Measurements from ENCODE around the gene LRRC36. TPM values are rescaled to one million over a fixed set of nuclear protein-coding genes. Genes with fewer than 3 reads are reported as not detected.
A peak's percentile ranks its signal among the peaks of the same experiment; 100 is the strongest.

LRRC36 gene
- total and polyA plus RNA-seq, 2 of the 13 experiments (the other 11 are each of a cell fraction or from before 2014, with no cell fraction given), result 0.12 to 0.15 TPM

DNA sequence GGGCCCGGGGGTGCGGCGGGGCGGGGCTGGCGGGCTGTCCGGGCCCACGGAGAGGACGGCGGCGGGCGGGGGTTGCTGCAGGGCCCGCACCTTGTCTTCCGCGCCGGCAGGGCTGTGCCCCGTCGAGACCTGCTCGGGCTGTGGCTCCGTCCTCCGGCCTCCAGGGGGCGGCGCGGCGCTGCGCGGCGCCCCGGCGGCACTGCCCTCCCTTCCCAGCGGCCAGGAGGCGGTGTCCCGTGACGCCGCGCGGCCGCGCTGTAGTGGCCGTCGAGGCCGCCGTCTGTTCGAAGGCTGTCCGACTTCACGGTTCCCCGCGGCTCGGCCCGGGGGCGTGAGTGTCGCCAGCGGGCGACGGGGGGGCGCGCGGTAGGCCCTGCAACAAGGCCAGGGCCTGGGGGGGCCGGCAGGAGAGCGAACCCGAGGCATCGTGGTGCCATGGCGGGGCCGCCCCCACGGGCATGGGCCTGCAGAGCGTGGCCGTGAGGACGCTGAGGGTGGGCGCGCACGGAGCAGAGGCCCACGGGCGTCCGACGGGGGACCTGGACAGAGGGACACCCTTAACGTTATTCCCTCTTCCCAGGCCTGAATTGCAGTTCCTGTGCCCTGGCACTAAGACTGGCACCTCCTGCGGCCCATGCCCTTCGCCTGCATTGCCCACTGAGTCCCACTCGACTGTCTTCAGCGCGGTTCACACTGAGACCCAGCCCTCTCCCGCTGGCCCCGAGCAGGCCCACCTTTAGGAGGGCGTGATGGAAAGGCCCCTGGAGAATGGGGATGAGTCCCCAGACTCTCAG lies 47.1 kb upstream of the LRRC36 start, which contains the start of gene PLEKHG4 (continued):
- peak; percentile 66; the same call in 1 of the 2 replicates for TF ChIP-seq ZNF607 (CRISPR knock-in tag; IDR thresholded peaks at IDR 0.05; ENCODE audit: borderline replicate concordance)
- TF ChIP-seq ZNF770 (CRISPR knock-in tag; IDR thresholded peaks at IDR 0.05), result peak; percentile 73
- TF ChIP-seq, protein P1, sequence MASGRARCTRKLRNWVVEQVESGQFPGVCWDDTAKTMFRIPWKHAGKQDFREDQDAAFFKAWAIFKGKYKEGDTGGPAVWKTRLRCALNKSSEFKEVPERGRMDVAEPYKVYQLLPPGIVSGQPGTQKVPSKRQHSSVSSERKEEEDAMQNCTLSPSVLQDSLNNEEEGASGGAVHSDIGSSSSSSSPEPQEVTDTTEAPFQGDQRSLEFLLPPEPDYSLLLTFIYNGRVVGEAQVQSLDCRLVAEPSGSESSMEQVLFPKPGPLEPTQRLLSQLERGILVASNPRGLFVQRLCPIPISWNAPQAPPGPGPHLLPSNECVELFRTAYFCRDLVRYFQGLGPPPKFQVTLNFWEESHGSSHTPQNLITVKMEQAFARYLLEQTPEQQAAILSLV (CRISPR knock-in tag; IDR thresholded peaks at IDR 0.05; ENCODE audit: borderline replicate concordance), result peak; percentile 63; the same call in 1 of the 2 replicates
- TF ChIP-seq, protein P2, sequence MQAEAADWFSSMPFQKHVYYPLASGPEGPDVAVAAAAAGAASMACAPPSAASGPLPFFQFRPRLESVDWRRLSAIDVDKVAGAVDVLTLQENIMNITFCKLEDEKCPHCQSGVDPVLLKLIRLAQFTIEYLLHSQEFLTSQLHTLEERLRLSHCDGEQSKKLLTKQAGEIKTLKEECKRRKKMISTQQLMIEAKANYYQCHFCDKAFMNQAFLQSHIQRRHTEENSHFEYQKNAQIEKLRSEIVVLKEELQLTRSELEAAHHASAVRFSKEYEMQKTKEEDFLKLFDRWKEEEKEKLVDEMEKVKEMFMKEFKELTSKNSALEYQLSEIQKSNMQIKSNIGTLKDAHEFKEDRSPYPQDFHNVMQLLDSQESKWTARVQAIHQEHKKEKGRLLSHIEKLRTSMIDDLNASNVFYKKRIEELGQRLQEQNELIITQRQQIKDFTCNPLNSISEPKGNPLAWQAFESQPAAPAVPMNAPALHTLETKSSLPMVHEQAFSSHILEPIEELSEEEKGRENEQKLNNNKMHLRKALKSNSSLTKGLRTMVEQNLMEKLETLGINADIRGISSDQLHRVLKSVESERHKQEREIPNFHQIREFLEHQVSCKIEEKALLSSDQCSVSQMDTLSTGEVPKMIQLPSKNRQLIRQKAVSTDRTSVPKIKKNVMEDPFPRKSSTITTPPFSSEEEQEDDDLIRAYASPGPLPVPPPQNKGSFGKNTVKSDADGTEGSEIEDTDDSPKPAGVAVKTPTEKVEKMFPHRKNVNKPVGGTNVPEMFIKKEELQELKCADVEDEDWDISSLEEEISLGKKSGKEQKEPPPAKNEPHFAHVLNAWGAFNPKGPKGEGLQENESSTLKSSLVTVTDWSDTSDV (CRISPR knock-in tag; IDR thresholded peaks at IDR 0.05), result no peak; the same call in 1 of the 2 replicates
- TF ChIP-seq ZNF674 (CRISPR knock-in tag; IDR thresholded peaks at IDR 0.05; ENCODE audit: low read depth), result peak; percentile 61; the same call in 1 of the 2 replicates
- peak; percentile 76 for TF ChIP-seq MXD4 (CRISPR knock-in tag; IDR thresholded peaks at IDR 0.05)
- peak; percentile 96; the same call in 1 of the 2 replicates for TF ChIP-seq ZNF546 (CRISPR knock-in tag; conservative IDR thresholded peaks at IDR 0.05)
- TF ChIP-seq HMGXB4 (CRISPR knock-in tag; IDR thresholded peaks at IDR 0.05; ENCODE audit: borderline replicate concordance in 1 of 2, low read depth in 1 of 2), result peak; percentile 64 to 69; a peak in 3 of 4 replicates
- 0 out of 2 replicates have a peak, but pooled peaks have one; percentile 25 for TF ChIP-seq KDM6A (CRISPR knock-in tag; IDR thresholded peaks at IDR 0.05; ENCODE audit: low read depth)
- no peak for TF ChIP-seq SRSF1 (optimal IDR thresholded peaks at IDR 0.05; ENCODE audit: low read depth, low read length)
- no peak for TF ChIP-seq SMARCE1 (IDR thresholded peaks at IDR 0.05; ENCODE audit: borderline replicate concordance)
- TF ChIP-seq SPEN (CRISPR knock-in tag; IDR thresholded peaks at IDR 0.05; ENCODE audit: low read depth), result peak; percentile 83
- peak; percentile 66 for TF ChIP-seq HNRNPK (IDR thresholded peaks at IDR 0.05; ENCODE audit: low read depth, low read length, poor library complexity, severe bottlenecking)
- 0 out of 2 replicates have a peak, but pooled peaks have one; percentile 13 for TF ChIP-seq JUND (CRISPR knock-in tag; IDR thresholded peaks at IDR 0.05)
- peak; percentile 80; the same call in 1 of the 2 replicates for TF ChIP-seq RFXAP (CRISPR knock-in tag; IDR thresholded peaks at IDR 0.05; ENCODE audit: borderline replicate concordance)
- peak; percentile 41; the same call in 1 of the 2 replicates for TF ChIP-seq FOXA3 (CRISPR knock-in tag; IDR thresholded peaks at IDR 0.05)
- peak; percentile 93; the same call in 1 of the 2 replicates for TF ChIP-seq MTERF4 (CRISPR knock-in tag; IDR thresholded peaks at IDR 0.05)
- TF ChIP-seq NPAS2 (CRISPR knock-in tag; IDR thresholded peaks at IDR 0.05; ENCODE audit: borderline replicate concordance), result no peak
